NCI-H1048 (cell line): ENCODE measurements around the gene GM2A.
"Not testable (repeated sequence)": the region's sequence is repeated elsewhere in the genome, so short reads cannot be mapped to it uniquely, and the experiment has no call there.

Source experiments
- DNase-seq: peaks from one replicate; lab custom pipeline; 2025; lab: John Stamatoyannopoulos, UW

Gene GM2A

GRCh38 chr5:151288180-151288579 is 35.2 kb downstream of the GM2A start:
- no peak for DNase-seq

- no peak for DNase-seq
Observed at GRCh38 chr5:151293624-151294023, 40.6 kb downstream of the GM2A start.

- DNase-seq: no peak
Observed at GRCh38 chr5:151295138-151295537, 42.2 kb downstream of the GM2A start.

- no peak for DNase-seq
Observed at GRCh38 chr5:151295791-151296477, 42.9 kb downstream of the GM2A start.

GRCh38 chr5:151296478-151296830 is 43.5 kb downstream of the GM2A start:
- no peak for DNase-seq

- no peak for DNase-seq
Observed at GRCh38 chr5:151296974-151297373, 44.0 kb downstream of the GM2A start.

GRCh38 chr5:151298063-151298855 is 45.3 kb downstream of the GM2A start:
- DNase-seq: no peak

- DNase-seq: no peak
Observed at GRCh38 chr5:151303666-151304065, 50.7 kb downstream of the GM2A start, which contains the start of gene SLC36A3. Gene SLC36A3, minus strand, starts transcription at chr5:151303766. Its CDS starts 412 bp downstream, at chr5:151303354.

GRCh38 chr5:151309266-151309665 is 56.3 kb downstream of the GM2A start:
- DNase-seq: not testable (repeated sequence)

- not testable (repeated sequence) for DNase-seq
Observed at GRCh38 chr5:151309821-151310220, 56.8 kb downstream of the GM2A start.

GRCh38 chr5:151310932-151311331 is 57.9 kb downstream of the GM2A start:
- no peak for DNase-seq

GRCh38 chr5:151312756-151313324 is 59.9 kb downstream of the GM2A start:
- DNase-seq: no peak

- no peak for DNase-seq
Observed at GRCh38 chr5:151313357-151313756, 60.4 kb downstream of the GM2A start.

- no peak for DNase-seq
Observed at GRCh38 chr5:151315998-151316597, 63.1 kb downstream of the GM2A start.

- no peak for DNase-seq
Observed at GRCh38 chr5:151317871-151318270, 64.9 kb downstream of the GM2A start.

GRCh38 chr5:151318850-151319732 is 66.1 kb downstream of the GM2A start:
- DNase-seq: no peak
